Sigmoid colon (tissue), 7 donors: ENCODE data around the gene CHL1. TPM values are rescaled to one million over a fixed set of nuclear protein-coding genes. Genes with fewer than 3 reads are reported as not detected.

ENCODE experiments used
- DNase-seq: peaks from one replicate; pipeline ENCODE4 v3.0.0-alpha.2; 2019
- H3K27ac ChIP-seq, 4 donors: fragments of 200-600 bp; sonication (generic); one replicate each; pipeline ENCODE4 v1.5.1; 2016 to 2019; ENCODE audit warnings: mild to moderate bottlenecking in 1 of 4
- H3K27me3 ChIP-seq, 3 donors: fragments of 200-600 bp; sonication (generic); one replicate each; pipeline ENCODE4 v1.5.1; 2019; ENCODE audit warnings: mild to moderate bottlenecking in 1 of 3
- H3K36me3 ChIP-seq, 4 donors: fragments of 200-600 bp; sonication (generic); one replicate each; pipeline ENCODE4 v1.5.1; 2016 to 2019
- H3K4me1 ChIP-seq, 4 donors: fragments of 200-600 bp; sonication (generic); one replicate each; pipeline ENCODE4 v1.5.1; 2017 to 2019
- H3K4me3 ChIP-seq, 4 donors: fragments of 200-600 bp; sonication (generic); one replicate each; pipeline ENCODE4 v1.5.1; 2017 to 2019; ENCODE audit warnings: mild to moderate bottlenecking in 2 of 4, moderate library complexity in 1 of 4
- H3K9me3 ChIP-seq, 4 donors: fragments of 200-600 bp in 3 of 4; sonication (generic) in 3 of 4; one replicate each; pipeline versions ENCODE4 v1.5.1 to v1.6.1; 2013 to 2019
- EP300 ChIP-seq, 4 donors: sonication (generic); formaldehyde crosslinking; IDR thresholded peaks; one replicate each; pipeline ENCODE4 v1.6.1; 2017; ENCODE audit warnings: antibody characterized with exemption in 4 of 4
- POLR2A ChIP-seq, 2 donors: fragments of 450-650 bp; IDR thresholded peaks; one replicate each; pipeline ENCODE4 v1.6.1; 2016; ENCODE audit warnings: antibody characterized with exemption in 2 of 2, mild to moderate bottlenecking in 2 of 2, moderate library complexity in 2 of 2
- POLR2AphosphoS5 ChIP-seq, 4 donors: sonication (generic); formaldehyde crosslinking; IDR thresholded peaks; one replicate each; pipeline ENCODE4 v1.6.1; 2017; ENCODE audit warnings: antibody characterized with exemption in 4 of 4
- WGBS, 2 donors: extraction: QIAGEN DNeasy Blood & Tissue Kit; methylation state at CpG; one replicate each; pipeline ENCODE4 v1.1.7; 2013; 5-methylcytosine and 5-hydroxymethylcytosine counted together
- intact Hi-C: fragments of 100-400 bp; cut with DNase I; formaldehyde crosslinking; loops from one replicate; pipeline ENCODE4 v1.15.1; 2023
- polyA plus RNA-seq, 3 donors: library from polyadenylated mRNA; stranded (reverse); fragments of 200-250 nt; gene quantifications; one replicate each; pipeline ENCODE4 v1.2.3, GENCODE V29; 2013
- total RNA-seq, 4 donors: library from RNA; depleted of rRNA; stranded (reverse); fragments of >200 nt; gene quantifications; one replicate each; pipeline ENCODE4 v1.1.0, GENCODE V29; 2016
- TF ChIP-seq, protein P1 (sequence below), 4 experiments: fragments of 450-650 bp in 3 of 4; fragments of 200-600 bp in 1 of 4; IDR thresholded peaks; one replicate each; pipeline ENCODE4 v1.5.1; 2016 to 2019; ENCODE audit warnings: antibody characterized with exemption in 4 of 4, mild to moderate bottlenecking in 3 of 4, moderate library complexity in 2 of 4
- donor health status: healthy with polysubstance abuse.
- donor health status: Bipolar disorder and iron deficiency.
- donor health status: healthy.

Gene CHL1
- total and polyA plus RNA-seq, 7 donors: 0.46 to 86.7 (median 29.1) TPM

GRCh38 chr3:228442-229182 is 32.0 kb downstream of the CHL1 start:
- 74 to 83% methylated on average over 3 of the region's 3 CpGs for WGBS, 2 donors
- TF ChIP-seq, protein P1, sequence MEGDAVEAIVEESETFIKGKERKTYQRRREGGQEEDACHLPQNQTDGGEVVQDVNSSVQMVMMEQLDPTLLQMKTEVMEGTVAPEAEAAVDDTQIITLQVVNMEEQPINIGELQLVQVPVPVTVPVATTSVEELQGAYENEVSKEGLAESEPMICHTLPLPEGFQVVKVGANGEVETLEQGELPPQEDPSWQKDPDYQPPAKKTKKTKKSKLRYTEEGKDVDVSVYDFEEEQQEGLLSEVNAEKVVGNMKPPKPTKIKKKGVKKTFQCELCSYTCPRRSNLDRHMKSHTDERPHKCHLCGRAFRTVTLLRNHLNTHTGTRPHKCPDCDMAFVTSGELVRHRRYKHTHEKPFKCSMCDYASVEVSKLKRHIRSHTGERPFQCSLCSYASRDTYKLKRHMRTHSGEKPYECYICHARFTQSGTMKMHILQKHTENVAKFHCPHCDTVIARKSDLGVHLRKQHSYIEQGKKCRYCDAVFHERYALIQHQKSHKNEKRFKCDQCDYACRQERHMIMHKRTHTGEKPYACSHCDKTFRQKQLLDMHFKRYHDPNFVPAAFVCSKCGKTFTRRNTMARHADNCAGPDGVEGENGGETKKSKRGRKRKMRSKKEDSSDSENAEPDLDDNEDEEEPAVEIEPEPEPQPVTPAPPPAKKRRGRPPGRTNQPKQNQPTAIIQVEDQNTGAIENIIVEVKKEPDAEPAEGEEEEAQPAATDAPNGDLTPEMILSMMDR (IDR thresholded peaks at IDR 0.05): no peak
- TF ChIP-seq EP300 (IDR thresholded peaks at IDR 0.05): no peak
- TF ChIP-seq POLR2A (IDR thresholded peaks at IDR 0.05): no peak
- no peak for TF ChIP-seq POLR2AphosphoS5 (IDR thresholded peaks at IDR 0.05)
- Histone ChIP-seq H3K4me1 (no peaks in the 10 kb centered on the region), H3K27ac (no peak overlapping the region), H3K36me3 (no peaks in the 10 kb centered on the region), H3K9me3 (peaks cover 0 to 3% (median 0%) of the 10 kb centered on the region in 4 donors), H3K4me3 (no peak overlapping the region), H3K27me3 (no peaks in the 10 kb centered on the region)
- DNase-seq: no peak
- intact Hi-C loops: no loop called here

GRCh38 chr3:229183-229661 is 32.7 kb downstream of the CHL1 start:
- H3K4me3 ChIP-seq: no peak overlapping the region
- TF ChIP-seq EP300 (IDR thresholded peaks at IDR 0.05): no peak
- TF ChIP-seq, protein P1 (IDR thresholded peaks at IDR 0.05): no peak
- no peak for TF ChIP-seq POLR2A (IDR thresholded peaks at IDR 0.05)
- no peak for TF ChIP-seq POLR2AphosphoS5 (IDR thresholded peaks at IDR 0.05)
- intact Hi-C loops: no loop called here
- DNase-seq: no peak
- 74 to 75% methylated on average over 6 of the region's 6 CpGs for WGBS, 2 donors
- H3K27ac ChIP-seq: no peak overlapping the region
- H3K4me1 ChIP-seq: no peaks in the 10 kb centered on the region
- H3K36me3 ChIP-seq: no peaks in the 10 kb centered on the region
- no peaks in the 10 kb centered on the region for H3K9me3 ChIP-seq
- H3K27me3 ChIP-seq: no peaks in the 10 kb centered on the region

DNA sequence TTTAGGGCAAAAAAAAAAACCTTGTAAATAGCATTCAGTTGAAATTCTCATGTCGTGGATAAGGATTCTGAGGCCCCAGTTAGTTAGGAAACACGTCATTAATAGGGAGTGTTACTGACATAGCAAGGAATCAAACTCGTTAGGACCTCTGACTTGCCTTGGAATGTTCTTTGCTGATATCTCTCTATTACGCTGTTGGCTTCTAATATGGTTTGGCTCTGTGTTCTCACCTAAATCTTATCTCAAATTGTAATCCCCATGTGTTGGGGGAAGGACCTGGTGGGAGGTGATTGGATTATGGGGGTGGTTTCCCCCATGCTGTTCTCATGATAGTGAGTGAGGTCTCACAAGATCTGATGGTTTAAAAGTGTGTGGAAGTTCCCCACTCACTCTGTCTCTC is 40.3 kb downstream of the CHL1 start:
- Histone ChIP-seq H3K4me3 (no peak overlapping the region), H3K9me3 (no peaks in the 10 kb centered on the region), H3K27me3 (no peaks in the 10 kb centered on the region), H3K27ac (no peak overlapping the region), H3K36me3 (no peaks in the 10 kb centered on the region), H3K4me1 (no peaks in the 10 kb centered on the region)
- intact Hi-C loops: no loop called here
- DNase-seq: no peak
- WGBS, 2 donors: 56 to 76% methylated on average over 4 of the region's 4 CpGs
- no peak for TF ChIP-seq EP300 (IDR thresholded peaks at IDR 0.05)
- TF ChIP-seq POLR2AphosphoS5 (IDR thresholded peaks at IDR 0.05): no peak
- TF ChIP-seq, protein P1 (IDR thresholded peaks at IDR 0.05): no peak
- TF ChIP-seq POLR2A (IDR thresholded peaks at IDR 0.05): no peak

- no peak overlapping the region for H3K27ac ChIP-seq
- no peaks in the 10 kb centered on the region for H3K9me3 ChIP-seq
- H3K36me3 ChIP-seq: no peaks in the 10 kb centered on the region
- intact Hi-C loops: no loop called here
- no peak for TF ChIP-seq EP300 (IDR thresholded peaks at IDR 0.05)
- TF ChIP-seq POLR2AphosphoS5 (IDR thresholded peaks at IDR 0.05): no peak
- TF ChIP-seq, protein P1 (IDR thresholded peaks at IDR 0.05): no peak
- no peak for TF ChIP-seq POLR2A (IDR thresholded peaks at IDR 0.05)
- no peaks in the 10 kb centered on the region for H3K27me3 ChIP-seq
- H3K4me1 ChIP-seq: peaks cover 0 to 6% (median 0%) of the 10 kb centered on the region in 4 donors
- H3K4me3 ChIP-seq: no peak overlapping the region
- DNase-seq: no peak
- WGBS, 2 donors: 85% methylated on average over 3 of the region's 3 CpGs
Measured at GRCh38 chr3:242602-243355, 46.2 kb downstream of the CHL1 start.
